B cell (primary cell): ENCODE results near the gene PLPPR3.

Experiments
- CTCF ChIP-seq: fragments of 200-600 bp; IDR thresholded peaks from one replicate; pipeline ENCODE4 v1.8.0; 2022; ENCODE audit warnings: antibody characterized with exemption, mild to moderate bottlenecking
- EZH2 ChIP-seq: IDR thresholded peaks from 2 replicates; pipeline ENCODE4 v1.6.1; 2012; ENCODE audit warnings: borderline replicate concordance, low read depth, mild to moderate bottlenecking, moderate library complexity, low read length; ENCODE audit not compliant: insufficient read depth, poor library complexity, severe bottlenecking

GRCh38 chr19:769616-770015 is 52.1 kb downstream of the PLPPR3 start:
- no peak for TF ChIP-seq CTCF
- TF ChIP-seq EZH2 = no peak
